ENCODE results near the gene TAX1BP1.

TAX1BP1 gene

DNA sequence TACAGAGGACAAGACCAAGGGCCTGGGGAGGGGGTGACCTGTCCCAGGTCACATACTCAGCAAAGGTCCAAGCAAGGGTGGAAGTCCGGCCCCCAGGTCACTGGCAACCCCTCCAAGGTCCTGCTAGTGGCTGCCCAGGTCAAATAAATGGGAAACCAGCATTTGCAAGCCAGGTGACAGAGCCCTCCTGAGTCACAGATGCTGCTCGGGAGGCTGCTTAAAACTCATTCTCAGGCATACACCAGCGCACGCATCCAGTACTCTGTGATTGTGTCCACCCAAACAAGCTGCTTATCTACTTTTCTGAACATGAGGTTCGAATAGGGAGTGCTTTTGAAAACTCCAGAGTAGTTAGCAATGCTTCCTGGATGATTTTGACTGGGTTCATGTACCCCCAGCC is 130.6 kb downstream of the TAX1BP1 start:
- ATAC-seq: no peak
- H3K27ac Mint-ChIP-seq: no peak overlapping the region
- no peak for DNase-seq (ENCODE audit: low spot score in 2 of 2)
- no peak overlapping the region for H3K4me3 Mint-ChIP-seq
- H3K4me1 Mint-ChIP-seq: peaks cover 29% of the 10 kb centered on the region
- no peaks in the 10 kb centered on the region for H3K9me3 Mint-ChIP-seq
- H3K36me3 Mint-ChIP-seq: no peaks in the 10 kb centered on the region

DNA sequence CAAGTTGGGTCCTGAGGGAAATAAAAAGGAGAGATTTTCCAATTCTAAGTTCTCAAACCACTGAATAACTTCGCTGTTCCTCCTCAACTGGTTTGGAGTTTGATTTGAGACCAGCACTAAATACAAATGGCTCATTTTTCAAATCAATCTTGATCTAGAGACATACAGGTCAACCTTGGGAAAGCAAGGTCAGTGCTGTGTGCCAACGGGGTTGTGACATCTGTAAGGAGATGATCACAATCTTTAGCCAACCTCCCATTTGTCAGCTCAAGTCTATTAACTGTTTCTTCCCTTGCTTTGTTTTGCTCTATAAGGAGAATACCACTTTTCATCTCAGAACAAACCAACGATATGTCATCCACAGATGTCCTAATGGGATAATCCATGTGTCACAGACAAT is 131.1 kb downstream of the TAX1BP1 start:
- no peak overlapping the region for H3K4me3 Mint-ChIP-seq
- no peaks in the 10 kb centered on the region for H3K36me3 Mint-ChIP-seq
- peaks cover 28% of the 10 kb centered on the region for H3K4me1 Mint-ChIP-seq
- H3K9me3 Mint-ChIP-seq: no peaks in the 10 kb centered on the region
- ATAC-seq (no peak), DNase-seq (ENCODE audit: low spot score in 2 of 2) (no peak)
- no peak overlapping the region for H3K27ac Mint-ChIP-seq

DNA sequence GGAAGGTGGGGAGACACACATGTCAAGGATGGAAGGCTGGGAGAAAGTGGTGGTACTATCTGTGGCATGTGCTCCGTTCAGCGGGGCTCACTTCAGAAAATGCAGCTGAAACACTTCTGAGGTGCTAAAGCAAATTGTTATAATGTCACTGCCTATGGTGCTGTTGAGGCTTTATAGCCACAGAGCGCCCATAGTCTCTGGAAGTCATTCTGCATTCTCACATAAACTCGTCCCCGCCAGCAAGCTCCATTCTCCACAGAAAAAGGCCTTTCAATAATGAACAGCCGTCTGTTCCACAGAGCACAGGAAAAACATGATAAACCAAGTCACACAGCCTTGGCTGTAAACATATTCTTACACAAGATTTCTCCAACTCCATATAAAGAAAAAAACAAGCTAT is 131.9 kb downstream of the TAX1BP1 start:
- no peaks in the 10 kb centered on the region for H3K9me3 Mint-ChIP-seq
- ATAC-seq: no peak
- H3K4me1 Mint-ChIP-seq: peaks cover 21% of the 10 kb centered on the region
- no peak overlapping the region for H3K4me3 Mint-ChIP-seq
- H3K27ac Mint-ChIP-seq: no peak overlapping the region
- H3K36me3 Mint-ChIP-seq: no peaks in the 10 kb centered on the region
- DNase-seq (ENCODE audit: low spot score in 2 of 2): no peak

DNA sequence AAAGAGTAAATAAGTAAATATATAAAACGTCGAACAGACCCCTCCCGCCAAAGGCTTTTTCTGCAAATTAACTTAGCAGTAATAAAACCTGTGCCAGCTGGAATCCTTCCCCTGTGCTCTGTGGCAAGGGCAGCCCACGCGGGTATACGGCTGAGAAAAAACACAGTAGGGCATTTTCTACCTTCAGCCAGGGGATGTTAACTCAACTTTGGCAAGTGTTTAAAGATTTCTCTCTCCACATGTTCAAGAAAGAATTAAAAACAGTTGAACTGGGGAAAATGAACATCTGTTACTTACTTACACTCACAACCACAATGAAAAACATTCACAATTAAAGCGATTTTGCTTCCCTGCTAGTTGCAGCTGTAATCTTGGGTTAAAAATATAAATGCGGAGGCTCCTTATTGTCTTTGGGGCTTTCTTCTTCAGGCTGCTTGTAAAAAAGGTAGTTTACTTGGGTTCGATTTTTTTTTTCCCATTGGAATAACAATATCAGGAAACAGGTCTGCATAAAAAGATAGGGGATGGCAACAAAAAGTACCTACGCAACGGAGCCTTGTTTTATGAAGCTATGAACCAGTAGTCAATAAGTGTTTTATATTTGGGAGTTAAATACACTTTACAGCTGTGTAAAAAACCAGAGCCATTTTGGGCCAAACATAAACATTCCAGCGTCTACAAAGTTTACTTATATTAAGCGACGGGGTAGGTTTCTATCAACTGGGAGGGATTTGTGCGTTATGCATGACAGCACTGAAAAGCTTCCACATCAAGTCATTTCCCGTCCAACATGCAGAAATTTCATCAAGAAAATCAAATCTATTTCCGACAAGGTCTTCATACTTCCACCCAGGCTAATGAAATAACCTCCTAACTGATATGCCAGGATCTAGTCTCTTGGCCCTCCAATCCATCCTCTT is 132.7 kb downstream of the TAX1BP1 start:
- ATAC-seq (no peak), DNase-seq (ENCODE audit: low spot score in 2 of 2) (no peak)
- H3K4me1 Mint-ChIP-seq: peaks cover 19% of the 10 kb centered on the region
- no peak overlapping the region for H3K4me3 Mint-ChIP-seq
- H3K27ac Mint-ChIP-seq: no peak overlapping the region
- H3K36me3 Mint-ChIP-seq: no peaks in the 10 kb centered on the region
- no peaks in the 10 kb centered on the region for H3K9me3 Mint-ChIP-seq

DNA sequence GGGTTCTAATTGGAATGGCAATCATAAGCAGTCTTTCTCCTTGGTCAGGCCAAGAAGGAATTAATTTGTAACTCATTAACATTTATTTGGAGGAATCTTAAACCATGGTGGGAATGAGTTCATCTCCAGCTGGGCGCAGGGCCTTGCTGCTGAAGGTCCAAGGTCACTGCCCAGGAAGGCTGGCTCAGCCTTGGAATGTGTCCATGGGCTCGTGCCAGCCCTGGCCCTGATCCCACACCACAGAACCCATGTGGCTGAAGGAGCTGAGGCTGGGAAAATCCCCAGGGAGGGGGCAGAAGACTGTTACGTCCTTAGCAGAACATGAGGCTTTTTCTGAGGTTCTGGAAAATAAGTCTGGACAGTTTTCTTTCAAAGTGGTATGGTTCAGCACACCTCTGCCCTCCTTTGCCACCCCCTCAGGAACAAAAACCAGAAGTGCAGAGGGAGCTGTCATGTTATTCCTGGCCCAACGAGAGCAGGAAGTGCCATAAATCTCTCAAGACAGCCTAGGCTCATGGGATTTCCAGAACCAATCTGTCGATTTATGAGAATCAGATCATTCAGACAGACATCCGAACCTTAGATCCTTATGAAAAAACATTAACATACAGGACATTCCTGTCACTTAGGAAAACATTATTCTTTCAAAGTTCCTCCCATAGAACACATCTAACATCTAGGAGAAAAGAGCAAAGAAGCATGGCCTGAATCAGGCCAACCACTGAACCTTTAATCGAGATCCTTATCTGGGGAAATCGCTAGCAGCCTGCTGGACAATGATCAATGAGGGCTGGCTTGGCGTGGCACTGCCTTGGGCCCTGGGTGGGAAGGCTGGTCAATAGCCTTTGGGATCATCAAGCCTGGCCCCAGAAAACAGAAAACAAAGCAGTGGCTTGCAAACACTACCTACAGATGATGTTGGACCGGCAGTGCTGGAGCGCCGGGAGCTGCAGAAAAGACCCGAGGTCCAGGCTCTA is 134.3 kb downstream of the TAX1BP1 start:
- no peak overlapping the region for H3K27ac Mint-ChIP-seq
- no peaks in the 10 kb centered on the region for H3K36me3 Mint-ChIP-seq
- ATAC-seq (no peak), DNase-seq (ENCODE audit: low spot score in 2 of 2) (no peak)
- H3K9me3 Mint-ChIP-seq: no peaks in the 10 kb centered on the region
- no peak overlapping the region for H3K4me3 Mint-ChIP-seq
- peaks cover 13% of the 10 kb centered on the region for H3K4me1 Mint-ChIP-seq

DNA sequence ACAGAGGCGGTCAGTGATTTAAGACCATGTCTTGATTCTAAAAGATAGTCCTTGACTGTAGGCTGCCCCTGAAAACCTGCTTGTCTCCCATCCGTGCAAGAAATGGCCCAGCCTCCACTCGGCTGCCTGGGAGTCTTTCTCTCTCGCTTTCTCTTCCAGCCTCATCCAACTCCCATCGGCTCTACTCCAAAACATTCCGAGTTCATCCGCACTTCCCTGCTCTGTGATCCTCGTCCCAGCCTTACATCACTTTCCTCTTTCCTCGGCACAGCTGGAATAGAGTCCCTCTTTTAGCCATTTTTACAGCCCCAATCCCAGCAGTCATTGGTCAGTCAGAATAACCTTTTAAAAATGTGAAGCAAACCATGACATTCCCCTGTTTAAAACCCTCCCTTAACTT is 135.1 kb downstream of the TAX1BP1 start:
- no peaks in the 10 kb centered on the region for H3K36me3 Mint-ChIP-seq

DNA sequence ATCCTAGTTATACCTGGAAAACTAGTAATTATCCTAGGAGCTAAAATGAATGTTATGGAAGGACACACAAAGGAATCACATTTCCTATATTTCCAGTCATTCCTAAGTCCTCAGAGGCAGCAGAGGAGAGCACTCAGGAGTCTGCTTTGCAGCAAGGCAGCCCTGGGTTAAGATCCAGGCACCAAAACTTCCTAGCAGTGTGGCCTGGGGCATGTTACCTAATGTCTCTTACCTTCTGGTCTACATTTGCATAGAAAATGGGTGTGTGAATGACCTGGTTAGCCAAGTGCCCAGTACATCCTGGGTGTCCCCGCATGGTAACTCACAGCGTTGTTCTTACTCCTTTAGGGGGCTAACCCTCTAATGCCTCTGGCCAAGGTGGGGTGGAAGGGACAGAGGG is 135.9 kb downstream of the TAX1BP1 start:
- ATAC-seq (no peak), DNase-seq (ENCODE audit: low spot score in 2 of 2) (no peak)
- Mint-ChIP-seq H3K27ac (no peak overlapping the region), H3K9me3 (no peaks in the 10 kb centered on the region), H3K4me3 (no peak overlapping the region), H3K36me3 (no peaks in the 10 kb centered on the region), H3K4me1 (peaks cover 13% of the 10 kb centered on the region)

More for the DNA sequence above, 135.1 kb downstream of the TAX1BP1 start:
- Mint-ChIP-seq H3K4me1 (peaks cover 13% of the 10 kb centered on the region), H3K4me3 (no peak overlapping the region), H3K9me3 (no peaks in the 10 kb centered on the region), H3K27ac (no peak overlapping the region)
- no peak for ATAC-seq
- DNase-seq (ENCODE audit: low spot score in 2 of 2): no peak

DNA sequence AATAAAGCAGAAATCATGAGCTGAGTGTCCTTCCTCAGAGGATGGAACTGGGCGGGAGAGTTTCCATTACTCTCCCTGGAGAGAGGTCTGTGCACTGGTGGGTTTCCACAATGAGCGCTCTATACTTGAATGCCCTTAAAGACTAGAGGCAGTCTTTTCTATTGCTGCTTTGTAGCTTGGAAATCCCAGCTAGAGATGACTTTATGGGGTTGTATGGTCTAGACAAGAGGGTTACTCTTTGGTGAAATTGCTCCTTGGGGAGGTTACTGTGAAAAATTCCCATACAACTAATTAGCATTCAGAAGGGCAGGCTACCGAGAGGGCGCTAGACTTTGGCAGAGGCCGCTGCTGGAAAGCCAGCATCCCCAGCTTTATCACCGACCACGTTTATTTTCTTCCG is 136.8 kb downstream of the TAX1BP1 start:
- Mint-ChIP-seq H3K4me1 (peaks cover 13% of the 10 kb centered on the region), H3K9me3 (no peaks in the 10 kb centered on the region), H3K27ac (no peak overlapping the region), H3K36me3 (no peaks in the 10 kb centered on the region), H3K4me3 (no peak overlapping the region)
- ATAC-seq (no peak), DNase-seq (ENCODE audit: low spot score in 2 of 2) (no peak)

Measured in stimulated activated effector memory CD8-positive, alpha-beta T cell treated with anti-CD3 and anti-CD28 coated beads, Interleukin-12 subunit alpha, Interleukin-12 subunit beta, amount 100 ng/mL, for 72 hours (primary cell).